K562 (cell line): ENCODE results near the gene MYO1E. TPM values are rescaled to one million over a fixed set of nuclear protein-coding genes. Genes with fewer than 3 reads are reported as not detected.
A peak's percentile ranks its signal among the peaks of the same experiment; 100 is the strongest.
"Not testable (repeated sequence)": the region's sequence is repeated elsewhere in the genome, so short reads cannot be mapped to it uniquely, and the experiment has no call there.

Experiments used
- ATAC-seq: fragments of 200-7000 bp; cut with Tn5 transposase; 3 replicates; pipeline ENCODE4 v1.9.1; 2020; ENCODE audit warnings: moderate library complexity
- BruUV-seq: library from RNA; stranded (reverse); fragments of 400-500 nt; replicated peaks from 2 replicates; lab custom pipeline; 2021; lab: Mats Ljungman, UMichigan
- CTCF ChIA-PET: fragments of 300-600 bp; formaldehyde crosslinking; extraction: SDS; loops from one replicate; lab custom pipeline; 2021; ENCODE audit warnings: low intra/inter-chr PET ratio; lab: Yijun Ruan, JAX
- POLR2A ChIA-PET: fragments of 300-600, 350-650 bp; sonication (Branson Sonifier 250); formaldehyde crosslinking; extraction: SDS; loops from one replicate; lab custom pipeline; 2021; ENCODE audit warnings: antibody characterized with exemption, inconsistent platforms; lab: Yijun Ruan, JAX
- DNase-seq, 4 experiments: peaks; one replicate each; pipeline versions ENCODE4 v3.0.0 to v3.0.0-alpha.2; 2011 to 2018; ENCODE audit warnings: low spot score in 3 of 4, mixed read lengths in 3 of 4; ENCODE audit errors: extremely low read depth in 1 of 4
- FAIRE-seq: peaks from 2 replicates; lab custom pipeline; 2011; peaks lifted over from hg19 to GRCh38; lab: Jason Lieb, UNC
- H2AFZ ChIP-seq: 2 replicates; pipeline ENCODE4 v1.6.0; 2011; ENCODE audit warnings: low read depth, low read length, control low read depth, inconsistent platforms
- H3K27ac ChIP-seq: fragments of 200-600 bp; 3 replicates; pipeline ENCODE4 v1.8.0; 2011; ENCODE audit warnings: low read depth, mild to moderate bottlenecking, control low read depth, inconsistent platforms, low read length, moderate library complexity, mixed read lengths; ENCODE audit errors: extremely low read depth
- H3K27me3 ChIP-seq, 2 experiments: fragments of 300-600 bp in 1 of 2; 2 replicates in 1 of 2; 3 replicates in 1 of 2; pipeline versions ENCODE4 v1.6.0 to v1.8.0; 2011; ENCODE audit warnings: inconsistent platforms in 2 of 2, low read length in 2 of 2, mild to moderate bottlenecking in 1 of 2, mixed read lengths in 1 of 2, moderate library complexity in 1 of 2; ENCODE audit not compliant: control insufficient read depth in 2 of 2, insufficient read depth in 2 of 2
- H3K36me3 ChIP-seq: fragments of 300-600 bp; 3 replicates; pipeline ENCODE4 v1.8.0; 2011; ENCODE audit warnings: mild to moderate bottlenecking, low read length, inconsistent platforms; ENCODE audit not compliant: control insufficient read depth, insufficient read depth
- H3K4me1 ChIP-seq, 2 experiments: fragments of 200-600 bp in 1 of 2; replicated peaks in 1 of 2; 2 replicates in 1 of 2; 3 replicates in 1 of 2; pipeline versions ENCODE4 v1.5.1 to v1.8.0; 2011; ENCODE audit warnings: inconsistent platforms in 2 of 2, low read length in 2 of 2, mild to moderate bottlenecking in 1 of 2, mixed read lengths in 1 of 2, moderate library complexity in 1 of 2; ENCODE audit not compliant: control insufficient read depth in 2 of 2, insufficient read depth in 2 of 2
- H3K4me2 ChIP-seq: 2 replicates; pipeline ENCODE4 v1.6.1; 2011; ENCODE audit warnings: low read length, control low read depth, inconsistent platforms, mixed read lengths; ENCODE audit not compliant: insufficient read depth
- H3K4me3 ChIP-seq: fragments of 200-600 bp; sonication (generic), shearing (Covaris generic); 2 replicates; pipeline ENCODE4 v1.5.1; 2016; ENCODE audit warnings: control low read depth, inconsistent platforms
- H3K79me2 ChIP-seq: fragments of 200-600 bp; 3 replicates; pipeline ENCODE4 v1.8.0; 2011; ENCODE audit warnings: low read length, inconsistent platforms; ENCODE audit not compliant: control insufficient read depth, insufficient read depth
- H3K9ac ChIP-seq, 2 experiments: 2 replicates each; pipeline versions ENCODE4 v1.6.0 to v1.6.1; 2011; ENCODE audit warnings: low read depth in 2 of 2, low read length in 2 of 2, control low read depth in 1 of 2, inconsistent platforms in 1 of 2, mild to moderate bottlenecking in 1 of 2, mixed read lengths in 1 of 2; ENCODE audit not compliant: insufficient read depth in 1 of 2
- H3K9me1 ChIP-seq: one replicate; pipeline ENCODE4 v1.6.0; 2011; ENCODE audit warnings: inconsistent platforms, mild to moderate bottlenecking, low read length, moderate library complexity; ENCODE audit not compliant: control insufficient read depth, insufficient read depth
- H3K9me3 ChIP-seq: replicated peaks from 2 replicates; pipeline ENCODE4 v1.5.1; 2011; ENCODE audit warnings: low read depth, low read length, inconsistent platforms; ENCODE audit not compliant: control insufficient read depth, insufficient read depth
- H4K20me1 ChIP-seq: replicated peaks from 2 replicates; pipeline ENCODE4 v1.6.1; 2011; ENCODE audit warnings: low read length, inconsistent platforms, mixed read lengths; ENCODE audit not compliant: control insufficient read depth, insufficient read depth
- CC2D1A ChIP-seq: fragments of 450-650 bp; IDR thresholded peaks from 2 replicates; pipeline ENCODE4 v1.6.1; 2017; ENCODE audit warnings: mild to moderate bottlenecking
- CTCF ChIP-seq, 3 experiments: IDR thresholded peaks in 2 of 3; conservative IDR thresholded peaks in 1 of 3; 2 replicates each; pipeline ENCODE4 v1.5.1; 2011 to 2012; ENCODE audit warnings: low read length in 3 of 3, mild to moderate bottlenecking in 3 of 3, control low read depth in 2 of 3, improper control_type of control experiment in 1 of 3, inconsistent platforms in 1 of 3, low read depth in 1 of 3, mixed read lengths in 1 of 3, moderate library complexity in 1 of 3; ENCODE audit not compliant: insufficient read depth in 2 of 3
- E2F3 ChIP-seq: fragments of 250-450 bp; sonication (Bioruptor Pico); IDR thresholded peaks from 2 replicates; pipeline ENCODE4 v1.4.0; 2020; ENCODE audit warnings: mild to moderate bottlenecking
- GABPB2 ChIP-seq: fragments of 250-450 bp; sonication (Bioruptor Pico); conservative IDR thresholded peaks from 2 replicates; pipeline ENCODE4 v1.5.1; 2021; ENCODE audit warnings: mild to moderate bottlenecking
- MCM3 ChIP-seq: fragments of 450-650 bp; IDR thresholded peaks from 2 replicates; pipeline ENCODE4 v1.6.1; 2016
- NCOR1 ChIP-seq: fragments of 450-650 bp; IDR thresholded peaks from 2 replicates; pipeline ENCODE4 v1.6.1; 2016; ENCODE audit warnings: mild to moderate bottlenecking, moderate library complexity
- POLR2AphosphoS2 ChIP-seq: IDR thresholded peaks from 2 replicates; pipeline ENCODE4 v1.6.1; 2012; ENCODE audit warnings: low read length, improper control_type of control experiment
- SMAD1 ChIP-seq: fragments of 150-350 bp; IDR thresholded peaks from 2 replicates; pipeline ENCODE4 v1.6.1; 2014; ENCODE audit warnings: low read length, low read depth; ENCODE audit not compliant: partially characterized antibody
- ZNF239 ChIP-seq: fragments of 250-450 bp; sonication (Bioruptor Pico); IDR thresholded peaks from 2 replicates; pipeline ENCODE4 v1.4.0; 2020; ENCODE audit warnings: mild to moderate bottlenecking
- WGBS: fragments of 100-300 bp; shearing (Covaris generic); methylation state at CpG from one replicate; pipeline ENCODE4 v1.1.6; 2016; ENCODE audit warnings: low coverage, mixed read lengths; ENCODE audit not compliant: insufficient coverage; ENCODE audit errors: missing lambda C conversion rate; 5-methylcytosine and 5-hydroxymethylcytosine counted together
- in situ Hi-C: fragments of 300-500 bp; cut with MboI; formaldehyde crosslinking; loops from 4 replicates; pipeline ENCODE4 v1.15.0; 2018; ENCODE audit warnings: inconsistent platforms, mixed read lengths
- intact Hi-C: fragments of 100-400 bp; cut with micrococcal nuclease; formaldehyde crosslinking; loops from 2 replicates; pipeline ENCODE4 v1.14.2; 2022
- polyA plus RNA-seq, 8 experiments: library from polyadenylated mRNA; depleted of rRNA in 4 of 8; stranded (reverse) in 5 of 8; unstranded in 3 of 8; fragments of >200 nt; fragmentation: Nextera tagmentation in 2 of 8; fragmentation: Illumina TruSeq in 1 of 8; extraction: Ambion mirVana in 2 of 8; extraction: Trizol in 1 of 8; gene quantifications; 2 replicates each; pipeline versions ENCODE4 v1.2.1 to v1.2.3, GENCODE V29; 2011 to 2014; ENCODE audit warnings: inconsistent platforms in 1 of 8, missing spikeins in 1 of 8
- total RNA-seq, 7 experiments: library from RNA; depleted of rRNA in 6 of 7; stranded (reverse); fragments of >200 nt in 6 of 7; fragmentation: Illumina TruSeq in 2 of 7; extraction: Trizol in 2 of 7; gene quantifications; 2 replicates each; pipeline versions ENCODE4 v1.2.1 to v1.2.3, GENCODE V29; 2011 to 2021; ENCODE audit warnings: low replicate concordance in 1 of 7
- TF ChIP-seq, protein P1 (sequence below): fragments of 250-450 bp; sonication (Bioruptor Pico); IDR thresholded peaks from 2 replicates; pipeline ENCODE4 v1.5.0; 2022; ENCODE audit warnings: mild to moderate bottlenecking

The MYO1E gene
- total and polyA plus RNA-seq, 9 of the 15 experiments (the other 6 are each of a cell fraction or from before 2014, with no cell fraction given), result under 0.01 to 0.44 (median 0.01) TPM; not detected in 6

DNA sequence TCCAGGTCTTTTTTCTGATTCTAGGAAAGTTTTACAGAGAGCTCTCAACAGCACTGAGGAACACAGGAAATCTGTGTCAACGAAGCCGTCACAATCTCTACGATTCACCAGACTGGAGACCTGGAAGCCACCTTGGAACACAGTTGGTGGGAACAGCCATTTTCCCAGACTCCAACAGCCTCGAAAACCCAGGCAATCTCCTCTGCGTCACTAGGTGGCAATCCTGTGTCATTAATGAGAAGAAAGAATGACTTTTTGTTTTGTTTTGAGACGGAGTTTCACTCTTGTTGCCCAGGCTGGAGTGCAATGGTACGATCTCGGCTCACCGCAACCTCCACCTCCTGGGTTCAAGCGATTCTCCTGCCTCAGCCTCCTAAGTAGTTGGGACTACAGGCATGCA lies 228.1 kb downstream of the MYO1E start:
- H3K4me2 ChIP-seq, H2AFZ ChIP-seq, H3K27ac ChIP-seq, H3K36me3 ChIP-seq, H3K4me3 ChIP-seq, BruUV-seq, DNase-seq, ATAC-seq, H3K9ac ChIP-seq, intact Hi-C loops, POLR2A ChIA-PET, H3K9me3 ChIP-seq, H3K79me2 ChIP-seq, H3K9me1 ChIP-seq, H3K4me1 ChIP-seq, H4K20me1 ChIP-seq, H3K27me3 ChIP-seq, FAIRE-seq, in situ Hi-C loops: not testable (repeated sequence)
- CTCF ChIA-PET, result interaction anchor here (1.2 kb wide), 1 partner anchor 348 kb away, joined by 3 read pairs; no protein-coding TSS in a partner anchor
- 71% methylated on average over 7 of the region's 10 CpGs for WGBS
- peak in 2 of 3 experiments; percentile 9 to 35; a peak in 2 of 6 replicates for TF ChIP-seq CTCF (IDR thresholded peaks at IDR 0.05 in 2 of 3, conservative IDR thresholded peaks at IDR 0.05 in 1 of 3; ENCODE audit: insufficient read depth in 2 of 3, low read depth in 1 of 3, low read length in 3 of 3)
- TF ChIP-seq, all 486 proteins: peak for 1; not testable (repeated sequence) for 485

DNA sequence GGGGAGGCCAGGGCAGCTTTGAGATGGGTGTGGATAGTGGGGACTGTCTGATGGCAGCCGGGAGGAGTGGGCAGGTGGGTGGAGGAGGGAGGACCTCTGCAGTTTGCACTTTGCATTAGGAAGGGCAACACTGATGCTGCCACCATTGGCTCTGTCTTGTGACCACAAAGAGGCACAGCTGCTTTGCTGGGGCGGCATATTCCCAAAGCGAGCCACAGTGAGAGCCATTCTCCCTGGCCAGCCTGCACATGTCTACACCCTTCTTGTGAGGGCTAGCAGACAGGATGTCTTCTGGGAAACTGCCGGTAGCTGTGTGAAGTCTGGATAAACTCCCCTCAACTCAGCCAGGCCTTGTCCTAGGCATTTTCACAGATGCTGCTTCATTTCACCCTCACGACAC lies 229.4 kb downstream of the MYO1E start:
- no peak for FAIRE-seq
- no peaks in the 10 kb centered on the region for H3K27me3 ChIP-seq
- TF ChIP-seq POLR2AphosphoS2, result no peak
- TF ChIP-seq NCOR1, result no peak
- no peak for TF ChIP-seq CC2D1A
- TF ChIP-seq ZNF239 (CRISPR knock-in tag), result no peak
- TF ChIP-seq GABPB2 (CRISPR knock-in tag), result no peak
- no peak for TF ChIP-seq SMAD1
- TF ChIP-seq MCM3, result no peak
- TF ChIP-seq, protein P1, sequence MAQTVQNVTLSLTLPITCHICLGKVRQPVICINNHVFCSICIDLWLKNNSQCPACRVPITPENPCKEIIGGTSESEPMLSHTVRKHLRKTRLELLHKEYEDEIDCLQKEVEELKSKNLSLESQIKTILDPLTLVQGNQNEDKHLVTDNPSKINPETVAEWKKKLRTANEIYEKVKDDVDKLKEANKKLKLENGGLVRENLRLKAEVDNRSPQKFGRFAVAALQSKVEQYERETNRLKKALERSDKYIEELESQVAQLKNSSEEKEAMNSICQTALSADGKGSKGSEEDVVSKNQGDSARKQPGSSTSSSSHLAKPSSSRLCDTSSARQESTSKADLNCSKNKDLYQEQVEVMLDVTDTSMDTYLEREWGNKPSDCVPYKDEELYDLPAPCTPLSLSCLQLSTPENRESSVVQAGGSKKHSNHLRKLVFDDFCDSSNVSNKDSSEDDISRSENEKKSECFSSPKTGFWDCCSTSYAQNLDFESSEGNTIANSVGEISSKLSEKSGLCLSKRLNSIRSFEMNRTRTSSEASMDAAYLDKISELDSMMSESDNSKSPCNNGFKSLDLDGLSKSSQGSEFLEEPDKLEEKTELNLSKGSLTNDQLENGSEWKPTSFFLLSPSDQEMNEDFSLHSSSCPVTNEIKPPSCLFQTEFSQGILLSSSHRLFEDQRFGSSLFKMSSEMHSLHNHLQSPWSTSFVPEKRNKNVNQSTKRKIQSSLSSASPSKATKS, result no peak
- TF ChIP-seq E2F3 (CRISPR knock-in tag), result no peak
- no peak overlapping the region for H3K4me3 ChIP-seq
- no peaks in the 10 kb centered on the region for H3K79me2 ChIP-seq
- no peak overlapping the region for H3K4me2 ChIP-seq
- no peak overlapping the region for H3K27ac ChIP-seq
- no peaks in the 10 kb centered on the region for H4K20me1 ChIP-seq
- H3K9ac ChIP-seq, result no peak overlapping the region
- peaks cover 22% of the 10 kb centered on the region for H3K36me3 ChIP-seq
- POLR2A ChIA-PET, result interaction anchor here (0.7 kb wide), 1 partner anchor 12 kb away, joined by 3 read pairs; no protein-coding TSS in a partner anchor
- no peaks in the 10 kb centered on the region for H3K9me1 ChIP-seq
- no TSS peak for BruUV-seq
- 67% methylated on average over 5 of the region's 5 CpGs for WGBS
- ATAC-seq, result no peak
- intact Hi-C loops, result no loop called here
- CTCF ChIA-PET, result no interaction called here
- no peak for DNase-seq
- in situ Hi-C loops, result no loop called here
- no peak overlapping the region for H2AFZ ChIP-seq
- no peaks in the 10 kb centered on the region for H3K9me3 ChIP-seq
- H3K4me1 ChIP-seq, result no peaks in the 10 kb centered on the region; a peak in 1 of 5 replicates
